GM12878 (cell line): ENCODE measurements around the gene TBKBP1. TPM values are rescaled to one million over a fixed set of nuclear protein-coding genes. Genes with fewer than 3 reads are reported as not detected.
A peak's percentile ranks its signal among the peaks of the same experiment; 100 is the strongest.

Experiments
- ATAC-seq: fragments of 200-7000 bp; cut with Tn5 transposase; 3 replicates; pipeline ENCODE4 v1.9.1; 2020; ENCODE audit warnings: mild to moderate bottlenecking, moderate library complexity
- BruUV-seq: library from RNA; stranded (reverse); fragments of 400-500 nt; replicated peaks from 2 replicates; lab custom pipeline; 2021; lab: Mats Ljungman, UMichigan
- CTCF ChIA-PET: fragments of 300-600 bp; sonication (Branson Sonifier 250); formaldehyde crosslinking; extraction: SDS; loops from one replicate; lab custom pipeline; 2021; ENCODE audit warnings: inconsistent platforms; lab: Yijun Ruan, JAX
- POLR2A ChIA-PET: fragments of 350-600 bp; formaldehyde crosslinking; extraction: SDS; loops from one replicate; lab custom pipeline; 2021; ENCODE audit warnings: inconsistent platforms; lab: Charles Lee
- RAD21 ChIA-PET: fragments of 300-600 bp; sonication (Branson Sonifier 250); formaldehyde crosslinking; loops from one replicate; lab custom pipeline; 2023; ENCODE audit warnings: antibody characterized with exemption; ENCODE audit not compliant: unreplicated experiment; lab: Charles Lee
- SMC1A ChIA-PET: fragments of 300-600 bp; sonication (Branson Sonifier 250); formaldehyde crosslinking; loops from one replicate; lab custom pipeline; 2023; ENCODE audit not compliant: unreplicated experiment, uncharacterized antibody; lab: Charles Lee
- DNase-seq: peaks from one replicate; pipeline ENCODE4 v3.0.0-alpha.2; 2011; ENCODE audit warnings: low read depth, low spot score
- FAIRE-seq: peaks from 3 replicates; lab custom pipeline; 2011; peaks lifted over from hg19 to GRCh38; lab: Jason Lieb, UNC
- H2AFZ ChIP-seq: 2 replicates; pipeline ENCODE4 v1.6.0; 2011; ENCODE audit warnings: low read depth, low read length, control low read depth; ENCODE audit not compliant: control insufficient read depth
- H3K27ac ChIP-seq: 2 replicates; pipeline ENCODE4 v1.5.1; 2011; ENCODE audit warnings: control low read depth; ENCODE audit not compliant: control insufficient read depth, insufficient read depth
- H3K27me3 ChIP-seq, 2 experiments: replicated peaks in 1 of 2; 2 replicates each; pipeline versions ENCODE4 v1.6.0 to v1.6.1; 2011; ENCODE audit warnings: low read length in 1 of 2; ENCODE audit not compliant: control insufficient read depth in 2 of 2, insufficient read depth in 2 of 2
- H3K36me3 ChIP-seq, 2 experiments: 2 replicates each; pipeline ENCODE4 v1.5.1; 2011; ENCODE audit warnings: low read length in 1 of 2; ENCODE audit not compliant: control insufficient read depth in 2 of 2, insufficient read depth in 2 of 2
- H3K4me1 ChIP-seq: 2 replicates; pipeline ENCODE4 v1.6.1; 2011; ENCODE audit warnings: mild to moderate bottlenecking, low read length, moderate library complexity, mixed read lengths; ENCODE audit not compliant: control insufficient read depth, insufficient read depth
- H3K4me2 ChIP-seq: 2 replicates; pipeline ENCODE4 v1.6.0; 2011; ENCODE audit warnings: control low read depth; ENCODE audit not compliant: control insufficient read depth, insufficient read depth
- H3K4me3 ChIP-seq: fragments of 200-600 bp; sonication (generic); 2 replicates; pipeline ENCODE4 v1.5.1; 2016
- H3K79me2 ChIP-seq: 2 replicates; pipeline ENCODE4 v1.6.0; 2011; ENCODE audit warnings: low read length; ENCODE audit not compliant: control insufficient read depth, insufficient read depth
- H3K9ac ChIP-seq: 2 replicates; pipeline ENCODE4 v1.8.0; 2011; ENCODE audit warnings: low read length, control low read depth, mixed read lengths; ENCODE audit not compliant: control insufficient read depth, insufficient read depth
- H3K9me3 ChIP-seq: replicated peaks from 3 replicates; pipeline ENCODE4 v1.5.1; 2011; ENCODE audit warnings: mild to moderate bottlenecking, low read length; ENCODE audit not compliant: control insufficient read depth, insufficient read depth
- H4K20me1 ChIP-seq: 2 replicates; pipeline ENCODE4 v1.6.0; 2011; ENCODE audit not compliant: control insufficient read depth, insufficient read depth
- EZH2 ChIP-seq: IDR thresholded peaks from 2 replicates; pipeline ENCODE4 v1.6.1; 2012; ENCODE audit warnings: low read depth, mild to moderate bottlenecking, control low read depth, inconsistent platforms, low read length, borderline replicate concordance; ENCODE audit not compliant: control insufficient read depth
- NBN ChIP-seq: fragments of 450-650 bp; IDR thresholded peaks from 2 replicates; pipeline ENCODE4 v1.6.1; 2016
- NR2F1 ChIP-seq: fragments of 450-650 bp; conservative IDR thresholded peaks from 2 replicates; pipeline ENCODE4 v1.6.1; 2017; ENCODE audit warnings: mild to moderate bottlenecking
- SIN3A ChIP-seq: IDR thresholded peaks from 2 replicates; pipeline ENCODE4 v1.6.1; 2012; ENCODE audit warnings: low read depth, low read length, improper control_type of control experiment
- WGBS: methylation state at CpG from one replicate; pipeline ENCODE4 v1.1.6; 2016; ENCODE audit warnings: low lambda C conversion rate; ENCODE audit not compliant: insufficient replicate concordance, insufficient coverage; ENCODE audit errors: missing lambda C conversion rate; 5-methylcytosine and 5-hydroxymethylcytosine counted together
- in situ Hi-C: fragments of 300-500 bp; cut with MboI; formaldehyde crosslinking; loops from 9 replicates; pipeline ENCODE4 v1.14.3; 2018; ENCODE audit warnings: mixed read lengths
- intact Hi-C: fragments of 100-400 bp; cut with micrococcal nuclease; formaldehyde crosslinking; loops from one replicate; pipeline ENCODE4 v1.14.2; 2022; ENCODE audit not compliant: unreplicated experiment
- polyA plus RNA-seq, 11 experiments: library from polyadenylated mRNA; depleted of rRNA in 4 of 11; unstranded in 6 of 11; stranded (reverse) in 5 of 11; fragments of >200 nt; fragmentation: Nextera tagmentation in 4 of 11; fragmentation: Illumina TruSeq in 1 of 11; extraction: Ambion mirVana in 4 of 11; extraction: Trizol in 1 of 11; gene quantifications; 1 replicate in 1 of 11; 2 replicates in 10 of 11; pipeline versions ENCODE4 v1.2.1 to v1.2.3, GENCODE V29; 2011 to 2016; ENCODE audit warnings: inconsistent platforms in 2 of 11, missing spikeins in 2 of 11, low read depth in 1 of 11
- total RNA-seq, 4 experiments: library from RNA; depleted of rRNA in 3 of 4; stranded (reverse); fragments of >200 nt in 3 of 4; fragmentation: Illumina TruSeq in 1 of 4; extraction: Trizol in 1 of 4; gene quantifications; 2 replicates each; pipeline versions ENCODE4 v1.2.1 to v1.2.3, GENCODE V29; 2013 to 2021

The TBKBP1 gene
- total and polyA plus RNA-seq, 10 of the 15 experiments (the other 5 are each of a cell fraction or from before 2014, with no cell fraction given) = 0.11 to 2.7 (median 0.74) TPM; not detected in 3

DNA sequence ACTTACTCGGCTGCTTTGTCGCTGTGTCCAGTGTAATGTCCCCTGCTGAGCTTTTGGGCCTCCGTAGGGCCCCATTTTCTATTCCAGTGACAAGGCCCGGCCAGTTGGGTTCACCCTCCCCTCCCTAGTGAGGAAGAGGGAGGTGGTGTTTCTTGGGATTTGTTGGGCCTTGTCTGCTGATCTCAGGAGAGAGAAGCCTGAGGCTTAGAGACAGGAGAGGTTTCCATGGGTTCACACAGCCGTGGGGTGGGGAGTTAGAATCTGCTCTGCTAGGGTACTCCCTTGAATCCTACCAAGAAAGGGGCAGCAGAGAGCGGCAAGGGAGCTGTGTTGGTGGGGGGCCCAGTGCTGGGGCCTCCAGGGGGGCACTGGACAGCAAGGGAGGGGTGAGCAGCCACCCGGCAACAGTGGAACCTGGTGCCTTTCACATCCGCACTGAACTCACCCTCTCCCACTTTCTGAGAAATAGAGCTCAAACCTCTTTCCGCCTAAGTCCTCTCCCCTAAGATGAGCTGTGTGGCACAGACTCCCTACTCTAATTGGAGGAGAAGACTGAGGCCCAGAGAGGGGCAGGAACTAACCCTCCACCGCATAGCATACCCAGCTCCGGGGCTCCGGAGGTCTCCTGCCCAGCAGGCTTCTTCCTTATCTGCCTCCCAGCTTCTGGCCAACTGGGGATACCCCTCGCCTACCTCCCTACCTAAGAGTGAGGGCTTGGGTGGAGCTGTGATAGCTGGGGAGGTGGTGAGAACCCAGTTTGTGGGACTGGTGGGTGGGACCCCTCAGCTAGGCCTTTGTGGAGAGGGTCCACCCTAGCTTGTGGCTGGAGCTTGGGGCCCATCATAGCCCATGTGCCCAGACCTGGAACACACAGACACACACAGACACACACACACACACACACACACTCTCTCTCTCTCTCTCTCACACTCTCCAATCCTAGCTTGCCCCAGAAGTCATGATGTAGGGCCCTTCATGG lies 6.8 kb downstream of the TBKBP1 start:
- FAIRE-seq (no peak), ATAC-seq (no peak), DNase-seq (no peak)
- SMC1A ChIA-PET = interaction anchor here (0.6 to 6.5 kb wide), 10 partner anchors 9 to 90 kb away, joined by 3 to 39 read pairs (median 4); partner anchors contain the start of gene TBX21
- Histone ChIP-seq H2AFZ (no peak overlapping the region), H3K36me3 (no peaks in the 10 kb centered on the region), H3K4me3 (no peak overlapping the region), H3K79me2 (no peaks in the 10 kb centered on the region), H3K9ac (no peak overlapping the region), H3K27ac (no peak overlapping the region), H4K20me1 (no peaks in the 10 kb centered on the region; the same call in 1 of the 2 replicates), H3K27me3 (no peaks in the 10 kb centered on the region), H3K9me3 (no peaks in the 10 kb centered on the region), H3K4me2 (no peak overlapping the region), H3K4me1 (peaks cover 27% of the 10 kb centered on the region)
- TF ChIP-seq NR2F1 (peak; percentile 51), SIN3A (no peak), NBN (peak; percentile 36; the same call in 1 of the 2 replicates), EZH2 (no peak)
- in situ Hi-C loops (no loop called here), intact Hi-C loops (no loop called here)
- WGBS = 63% methylated on average over 13 of the region's 13 CpGs
- RAD21 ChIA-PET = interaction anchor here (0.6 to 9.9 kb wide), 14 partner anchors 15 to 121 kb away, joined by 3 to 142 read pairs (median 4); partner anchors contain the start of genes OSBPL7 and TBX21
- CTCF ChIA-PET = interaction anchor here (0.5 to 9.4 kb wide), 11 partner anchors 9 to 566 kb away, joined by 3 to 242 read pairs (median 5); partner anchors contain the start of gene TBX21
- BruUV-seq = no TSS peak
- POLR2A ChIA-PET = interaction anchor here (0.9 to 9.2 kb wide), 6 partner anchors 10 to 342 kb away, joined by 3 to 76 read pairs (median 7); partner anchors contain the start of gene TBX21
